HG02981 (cell line): ENCODE results near the gene ASIC4.
A peak's percentile ranks its signal among the peaks of the same experiment; 100 is the strongest.

Source experiments
- ATAC-seq: cut with Tn5 transposase; IDR thresholded peaks from one replicate; pipeline ENCODE4 v1.9.1; 2021; ENCODE audit warnings: mild to moderate bottlenecking, moderate library complexity; ENCODE audit not compliant: unreplicated experiment

ASIC4 gene

GRCh38 chr2:219480004-219480403 lies 34.3 kb upstream of the ASIC4 start:
- no peak for ATAC-seq

DNA sequence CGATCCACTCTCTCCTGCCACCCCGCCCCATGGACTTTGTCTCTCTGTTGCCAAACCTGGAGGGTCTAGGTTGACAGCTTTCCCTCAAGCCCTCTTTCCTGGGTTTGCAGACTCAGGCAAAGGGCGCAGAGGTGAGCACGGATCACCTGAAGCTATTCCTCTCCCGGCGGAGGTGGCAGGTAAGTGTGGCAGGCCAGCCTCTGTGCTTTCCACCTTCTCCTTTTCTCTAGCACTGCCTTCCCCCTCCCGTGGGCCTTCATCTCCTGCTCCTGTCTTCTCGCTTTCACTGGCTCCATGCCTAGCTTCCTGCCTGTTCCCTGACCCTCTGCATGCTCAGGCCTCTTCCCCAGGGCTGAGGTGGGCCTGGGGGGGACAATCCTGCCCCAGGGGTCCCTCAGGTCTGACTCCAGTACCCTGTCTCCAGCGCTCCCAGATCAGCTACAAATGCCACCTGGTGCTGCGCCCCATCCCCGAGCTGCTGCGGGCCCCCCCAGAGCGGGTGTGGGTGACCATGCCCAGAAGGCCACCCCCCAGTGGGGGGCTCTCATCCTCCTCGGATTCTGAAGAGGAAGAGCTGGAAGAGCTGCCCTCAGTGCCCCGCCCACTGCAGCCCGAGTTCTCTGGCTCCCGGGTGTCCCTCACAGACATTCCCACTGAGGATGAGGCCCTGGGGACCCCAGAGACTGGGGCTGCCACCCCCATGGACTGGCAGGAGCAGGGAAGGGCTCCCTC lies 31.4 kb upstream of the ASIC4 start:
- ATAC-seq, result no peak

- ATAC-seq, result no peak
Observed at GRCh38 chr2:219483451-219484342, 30.6 kb upstream of the ASIC4 start.

- ATAC-seq, result no peak
Observed at GRCh38 chr2:219484343-219485200, 29.7 kb upstream of the ASIC4 start.

DNA sequence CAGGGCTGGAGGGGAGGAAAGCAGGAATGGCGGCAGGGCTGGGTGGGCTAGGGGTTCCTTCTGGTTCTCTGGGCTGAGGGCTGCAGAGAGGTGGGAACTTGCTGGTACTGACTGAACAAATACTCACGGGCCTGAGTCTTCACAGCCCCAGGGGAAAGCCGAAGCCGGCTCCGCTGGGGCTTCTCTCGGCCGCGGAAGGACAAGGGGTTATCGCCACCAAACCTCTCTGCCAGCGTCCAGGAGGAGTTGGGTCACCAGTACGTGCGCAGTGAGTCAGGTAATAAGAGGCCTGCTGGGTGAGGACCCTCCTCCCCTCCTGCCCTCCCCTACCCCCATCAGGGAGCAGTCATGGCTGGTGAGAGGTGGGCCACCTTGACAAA lies 29.1 kb upstream of the ASIC4 start:
- ATAC-seq, result no peak

DNA sequence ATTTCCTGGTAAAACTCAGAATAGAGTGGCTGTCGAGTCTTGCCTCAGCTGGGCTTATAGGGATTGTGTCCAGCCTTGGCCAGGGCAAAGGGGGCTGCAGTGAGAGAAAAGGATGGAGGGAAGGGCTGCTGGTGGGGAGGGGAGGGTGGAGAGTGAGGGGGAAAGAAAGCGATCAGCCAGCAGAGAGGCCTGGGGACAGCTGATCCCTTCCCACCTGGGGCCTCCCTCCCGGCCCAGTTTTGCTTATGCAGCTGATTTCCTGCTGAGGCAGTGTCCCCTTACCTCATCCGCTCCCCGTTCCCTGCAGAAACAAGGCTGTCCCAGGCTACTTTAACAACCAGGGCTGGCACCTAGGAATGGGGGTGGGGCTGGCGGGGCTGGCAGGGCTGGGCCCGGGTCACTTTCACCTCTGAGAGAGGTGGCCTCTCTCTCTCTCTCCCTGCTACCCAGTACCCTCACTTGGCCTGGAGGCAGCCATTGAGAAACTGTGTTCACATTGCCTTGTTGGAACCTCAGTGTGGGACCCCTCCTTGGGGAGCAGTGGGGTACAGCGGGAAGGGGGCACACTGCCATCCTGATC lies 27.8 kb upstream of the ASIC4 start:
- no peak for ATAC-seq

DNA sequence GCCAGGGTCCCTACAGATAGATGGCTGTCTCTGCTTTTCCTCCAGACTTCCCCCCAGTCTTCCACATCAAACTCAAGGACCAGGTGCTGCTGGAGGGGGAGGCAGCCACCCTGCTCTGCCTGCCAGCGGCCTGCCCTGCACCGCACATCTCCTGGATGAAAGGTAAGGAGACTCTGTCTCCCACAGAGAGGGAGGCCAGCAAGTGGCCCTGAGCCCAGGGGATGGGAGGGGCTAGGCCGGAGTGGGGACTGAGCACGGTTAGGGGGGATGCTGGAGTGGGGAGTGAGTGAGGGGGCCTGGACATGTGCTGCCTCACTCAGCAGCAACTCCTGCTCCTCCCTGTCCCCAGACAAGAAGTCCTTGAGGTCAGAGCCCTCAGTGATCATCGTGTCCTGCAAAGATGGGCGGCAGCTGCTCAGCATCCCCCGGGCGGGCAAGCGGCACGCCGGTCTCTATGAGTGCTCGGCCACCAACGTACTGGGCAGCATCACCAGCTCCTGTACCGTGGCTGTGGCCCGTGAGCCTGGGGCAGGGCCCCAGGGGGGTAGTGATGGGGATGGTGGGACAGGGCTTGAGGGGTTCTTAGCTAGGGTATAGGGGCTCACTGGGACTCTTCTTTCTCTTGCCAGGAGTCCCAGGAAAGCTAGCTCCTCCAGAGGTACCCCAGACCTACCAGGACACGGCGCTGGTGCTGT lies 26.0 kb upstream of the ASIC4 start:
- no peak for ATAC-seq

- ATAC-seq, result no peak
Observed at GRCh38 chr2:219488844-219489194, 25.5 kb upstream of the ASIC4 start.

GRCh38 chr2:219489315-219489714 lies 25.0 kb upstream of the ASIC4 start:
- no peak for ATAC-seq

GRCh38 chr2:219490186-219490585 lies 24.1 kb upstream of the ASIC4 start:
- no peak for ATAC-seq

DNA sequence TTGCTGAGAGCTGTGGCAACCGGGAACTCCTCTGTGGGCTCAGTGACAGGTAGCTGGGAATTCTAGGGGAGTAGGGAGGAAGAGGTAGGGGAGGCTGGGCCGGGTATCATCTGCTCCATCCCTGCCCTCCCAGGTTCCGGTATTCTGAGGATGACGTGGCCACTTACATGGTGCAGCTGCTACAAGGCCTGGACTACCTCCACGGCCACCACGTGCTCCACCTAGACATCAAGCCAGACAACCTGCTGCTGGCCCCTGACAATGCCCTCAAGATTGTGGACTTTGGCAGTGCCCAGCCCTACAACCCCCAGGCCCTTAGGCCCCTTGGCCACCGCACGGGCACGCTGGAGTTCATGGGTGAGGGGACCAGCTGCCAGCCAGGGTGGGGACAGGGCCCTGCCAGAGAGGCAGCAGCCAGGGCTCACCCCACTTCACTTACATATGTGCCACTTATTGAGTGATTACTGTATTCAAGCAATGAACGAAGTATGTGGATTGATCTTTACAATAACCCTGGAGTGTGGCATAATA lies 23.6 kb upstream of the ASIC4 start:
- no peak for ATAC-seq

- ATAC-seq, result no peak
Observed at GRCh38 chr2:219491278-219491963, 22.9 kb upstream of the ASIC4 start.

GRCh38 chr2:219492575-219492974 lies 21.7 kb upstream of the ASIC4 start:
- ATAC-seq, result no peak

DNA sequence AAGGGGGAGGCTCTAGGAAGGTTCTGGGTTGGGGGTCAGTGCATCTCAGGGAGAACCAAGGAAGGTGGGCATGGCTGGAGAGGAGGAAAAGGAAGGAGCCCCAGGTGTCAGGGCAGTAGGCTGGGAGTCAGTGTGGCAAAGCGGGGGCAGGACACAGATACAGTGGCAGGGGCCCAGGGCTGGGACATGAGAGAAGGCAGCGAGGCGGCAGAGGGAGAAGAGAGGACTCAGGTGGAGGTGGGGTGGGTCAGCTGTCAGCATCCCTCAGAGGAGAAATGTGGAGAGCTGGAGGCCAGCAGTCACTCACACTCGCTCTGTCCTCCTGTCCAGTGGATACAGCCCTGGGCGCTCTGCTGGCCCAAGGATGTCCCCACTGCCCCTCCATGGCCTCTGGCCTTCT lies 21.2 kb upstream of the ASIC4 start:
- ATAC-seq, result no peak

- no peak for ATAC-seq
Observed at GRCh38 chr2:219494952-219495530, 19.2 kb upstream of the ASIC4 start.

GRCh38 chr2:219495531-219496122 lies 18.7 kb upstream of the ASIC4 start:
- peak; percentile 16 for ATAC-seq

DNA sequence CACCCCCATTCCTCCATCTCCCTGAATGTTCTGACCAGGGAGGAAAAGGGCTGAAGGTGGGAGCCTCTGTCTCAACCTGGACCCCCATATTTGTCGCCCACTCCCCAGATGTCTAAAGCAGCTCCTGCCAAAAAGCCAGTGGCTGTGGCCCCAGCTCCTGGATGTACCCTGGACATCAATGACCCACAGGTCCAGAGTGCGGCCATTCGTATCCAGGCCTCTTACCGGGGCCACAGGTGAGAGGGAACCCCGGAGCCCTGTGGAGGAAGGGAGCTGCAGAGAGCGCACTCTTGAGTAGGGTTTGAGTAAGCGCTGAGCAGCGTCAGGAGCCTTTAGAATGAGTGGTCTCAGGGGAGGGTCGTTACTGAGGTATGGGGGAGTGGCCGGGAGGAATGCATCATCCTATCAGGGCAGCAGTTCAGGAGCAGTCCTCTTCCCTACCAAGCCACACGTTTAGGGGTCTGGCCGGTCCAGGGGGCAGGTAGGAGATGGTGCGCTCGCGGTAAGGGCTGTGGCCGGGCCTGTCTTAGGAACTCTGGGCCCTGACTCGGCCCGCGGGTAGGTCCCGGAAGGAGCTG lies 17.9 kb upstream of the ASIC4 start:
- ATAC-seq, result no peak

DNA sequence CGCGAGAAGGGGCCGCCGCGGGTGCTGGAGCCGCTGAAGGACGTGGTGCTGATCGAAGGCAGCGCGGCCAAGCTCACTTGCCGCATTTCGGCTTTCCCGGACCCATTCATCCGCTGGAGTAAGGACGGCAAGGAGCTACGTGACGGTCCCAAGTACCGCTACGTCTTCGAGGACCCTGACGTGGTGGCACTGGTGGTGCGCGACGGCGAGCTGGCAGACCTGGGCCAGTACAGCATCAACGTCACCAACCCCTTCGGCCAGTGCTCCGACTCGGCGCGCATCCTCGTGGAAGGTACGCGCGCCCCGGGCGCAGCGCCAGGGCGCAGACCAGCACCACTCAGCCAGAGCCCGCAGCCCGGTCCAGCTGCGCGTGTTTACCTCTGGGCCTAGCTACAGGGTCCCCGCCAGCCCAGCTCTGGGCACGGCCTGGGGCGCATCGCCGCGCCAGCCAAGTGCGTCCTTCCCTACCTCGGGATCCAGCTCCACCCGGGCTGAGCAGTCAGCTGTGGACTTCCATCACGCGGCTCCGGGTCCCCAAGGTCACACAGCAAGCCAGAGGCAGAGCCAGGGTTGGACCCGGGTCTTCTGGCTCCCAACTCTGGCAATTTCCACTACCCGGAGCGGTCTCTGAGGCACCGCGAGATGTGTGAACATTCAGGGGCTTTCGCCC lies 17.3 kb upstream of the ASIC4 start:
- ATAC-seq, result no peak
